Fibroblast of the conjunctiva (primary cell): ENCODE results near the gene ENPP6.
"Not testable (repeated sequence)": the region's sequence is repeated elsewhere in the genome, so short reads cannot be mapped to it uniquely, and the experiment has no call there.

Experiments
- DNase-seq: peaks from one replicate; pipeline ENCODE4 v3.0.0-alpha.2; 2010; ENCODE audit warnings: low read depth

The ENPP6 gene

DNA sequence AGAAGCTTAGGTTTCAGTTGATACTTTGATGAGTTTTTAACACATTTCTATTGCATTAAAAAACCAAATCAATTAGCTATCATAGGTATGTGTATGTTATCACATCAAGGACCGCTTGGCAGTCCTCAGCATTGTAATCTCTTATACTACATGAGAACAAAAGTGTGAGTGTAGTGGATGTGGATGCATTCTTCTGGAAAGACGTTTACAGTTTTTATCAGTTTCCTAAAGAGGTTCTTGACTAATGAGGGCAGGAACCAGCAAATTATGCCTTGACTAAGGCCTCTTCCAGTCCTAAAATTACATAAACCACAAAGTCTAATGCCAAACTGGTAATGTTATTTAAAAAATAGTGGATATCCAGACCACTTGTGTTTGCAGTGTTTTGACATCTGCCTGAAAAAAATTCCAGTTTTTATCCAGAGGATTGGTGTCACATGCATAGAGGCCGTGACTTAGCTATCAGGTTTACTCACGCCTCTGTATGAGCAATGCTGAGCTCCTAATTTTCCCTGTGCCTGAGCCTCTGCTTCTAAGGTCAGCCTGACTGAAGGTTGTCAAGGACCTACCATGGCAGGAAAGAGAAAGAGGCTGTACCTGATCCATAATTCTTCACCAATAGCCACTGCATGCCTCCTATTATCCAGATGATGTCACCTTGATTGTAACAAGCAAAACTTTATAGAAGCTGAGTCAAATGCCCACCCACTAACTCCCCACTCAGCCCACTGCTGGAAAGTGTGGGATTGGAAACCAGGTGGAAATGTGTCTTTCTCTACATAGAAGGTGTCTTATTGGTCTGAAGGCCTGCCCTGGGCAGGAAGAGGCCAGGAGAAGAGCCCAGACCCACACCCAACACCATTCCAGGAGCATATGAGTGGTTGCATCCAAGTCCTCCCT lies 68.7 kb downstream of the ENPP6 start:
- no peak for DNase-seq

DNA sequence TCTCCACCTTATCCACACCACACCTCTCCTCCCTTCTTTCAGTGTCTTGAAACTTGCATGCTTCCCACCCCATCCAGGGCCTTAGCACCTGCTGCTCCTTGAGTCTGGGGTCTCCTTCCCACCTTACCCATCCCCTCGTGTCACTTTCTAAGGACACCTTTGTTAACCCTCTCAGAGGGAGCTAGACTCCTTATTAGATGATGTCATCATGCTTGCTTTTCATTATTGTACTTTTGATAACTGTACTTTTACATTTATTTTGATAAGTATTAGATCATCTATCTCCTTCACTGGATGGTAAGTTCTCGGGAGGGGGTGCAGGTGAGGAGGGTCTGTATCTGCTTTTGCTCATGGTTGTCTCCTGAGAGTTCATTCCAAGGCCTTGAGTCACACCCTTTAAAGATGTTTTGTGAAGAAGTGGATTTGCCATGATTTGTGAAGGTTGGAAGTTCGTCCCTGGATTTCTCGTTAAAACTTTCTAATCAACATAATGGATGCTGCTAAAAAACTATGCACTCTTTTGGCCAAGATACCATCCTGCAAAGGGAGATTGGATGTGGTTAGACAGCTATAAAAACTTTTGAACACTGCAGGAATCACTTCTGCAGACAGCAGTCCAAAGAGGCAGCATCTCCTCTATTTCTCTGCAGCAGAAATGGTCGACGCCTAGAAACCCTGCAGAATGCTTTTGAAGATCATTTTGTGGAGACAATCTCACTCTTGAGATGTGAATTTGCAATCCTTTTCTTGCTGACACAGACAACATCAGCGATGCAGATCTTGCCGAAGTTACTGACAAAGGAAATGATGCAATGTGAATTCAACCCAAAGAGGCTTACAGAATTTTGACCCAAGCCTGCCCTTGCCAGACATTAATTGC lies 69.6 kb downstream of the ENPP6 start:
- DNase-seq, result no peak

DNA sequence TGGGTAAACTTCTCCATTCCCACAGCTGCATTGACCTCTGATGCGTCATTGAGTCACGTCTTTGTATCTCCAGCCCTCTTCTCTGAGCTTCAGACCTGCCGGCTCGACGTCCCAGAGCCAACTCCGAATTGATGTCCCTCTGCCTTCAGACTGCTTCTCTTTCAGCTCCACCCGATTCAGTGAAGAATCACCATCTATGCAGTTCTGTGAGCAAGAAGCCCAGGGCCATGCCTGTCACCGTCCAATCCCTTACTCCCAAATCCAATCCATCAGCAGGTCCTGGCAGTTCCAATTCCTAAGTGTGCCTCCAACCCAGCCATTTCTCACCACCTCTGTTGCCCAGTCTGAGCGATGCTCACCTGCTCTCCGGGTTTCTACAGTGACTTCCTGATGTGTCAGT lies 70.7 kb downstream of the ENPP6 start:
- DNase-seq, result no peak

DNA sequence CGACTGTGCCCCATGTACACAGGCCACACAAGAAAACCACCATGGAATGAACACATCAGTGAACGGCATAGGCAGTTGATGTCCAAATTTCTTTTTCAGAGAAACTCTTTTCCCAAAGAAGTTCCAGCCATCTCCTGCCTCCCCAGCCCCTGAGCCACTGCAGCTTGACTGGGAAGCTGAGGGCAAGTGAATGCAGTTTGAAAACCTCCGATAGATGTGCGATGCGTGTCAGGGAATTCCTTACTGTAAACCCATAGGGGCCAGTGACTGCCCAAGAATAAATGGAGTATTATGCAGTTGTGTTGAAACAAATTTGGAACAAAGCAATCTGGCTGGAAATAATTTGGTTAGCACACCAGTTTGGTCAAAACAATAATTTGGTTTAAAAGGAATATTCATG lies 72.1 kb downstream of the ENPP6 start:
- no peak for DNase-seq

DNA sequence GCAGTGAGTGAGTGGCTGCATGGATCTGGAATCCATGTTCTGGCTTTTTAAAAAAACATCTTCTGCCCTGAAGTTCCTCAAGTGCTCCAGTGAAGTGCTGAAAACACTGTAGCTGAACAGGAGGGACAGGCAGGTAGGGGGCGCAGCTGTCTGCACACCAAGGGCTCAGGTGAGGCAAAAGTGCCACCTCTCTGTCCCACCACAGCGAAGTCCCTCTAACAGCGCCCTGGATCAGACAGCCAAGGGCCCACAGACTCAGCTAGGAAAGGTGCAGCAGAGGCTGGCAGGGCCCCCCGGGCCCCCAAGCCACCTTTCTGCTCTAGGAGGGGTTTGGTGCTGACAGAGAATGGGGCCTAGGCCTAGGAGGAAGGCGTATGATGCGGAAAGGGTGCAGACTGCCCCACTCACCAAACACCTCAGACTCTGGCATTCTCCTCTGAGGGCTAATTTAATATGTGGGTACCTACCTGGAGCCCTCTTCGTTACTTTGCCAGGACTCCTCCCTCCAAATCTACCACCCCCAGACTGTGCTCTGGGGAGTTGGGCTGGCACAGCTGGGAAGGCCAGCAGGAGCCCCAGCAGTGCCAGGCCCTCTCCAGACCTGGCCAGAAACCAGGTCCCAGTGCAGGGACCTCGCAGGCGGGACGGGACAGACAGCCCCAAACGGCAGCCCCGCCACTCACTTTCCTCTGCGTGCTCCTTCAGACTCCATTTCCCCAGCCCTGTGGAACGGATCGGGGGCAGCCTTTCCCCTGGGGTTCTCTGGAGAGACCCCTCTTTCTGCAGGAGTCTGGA lies 73.7 kb downstream of the ENPP6 start:
- DNase-seq, result no peak

DNA sequence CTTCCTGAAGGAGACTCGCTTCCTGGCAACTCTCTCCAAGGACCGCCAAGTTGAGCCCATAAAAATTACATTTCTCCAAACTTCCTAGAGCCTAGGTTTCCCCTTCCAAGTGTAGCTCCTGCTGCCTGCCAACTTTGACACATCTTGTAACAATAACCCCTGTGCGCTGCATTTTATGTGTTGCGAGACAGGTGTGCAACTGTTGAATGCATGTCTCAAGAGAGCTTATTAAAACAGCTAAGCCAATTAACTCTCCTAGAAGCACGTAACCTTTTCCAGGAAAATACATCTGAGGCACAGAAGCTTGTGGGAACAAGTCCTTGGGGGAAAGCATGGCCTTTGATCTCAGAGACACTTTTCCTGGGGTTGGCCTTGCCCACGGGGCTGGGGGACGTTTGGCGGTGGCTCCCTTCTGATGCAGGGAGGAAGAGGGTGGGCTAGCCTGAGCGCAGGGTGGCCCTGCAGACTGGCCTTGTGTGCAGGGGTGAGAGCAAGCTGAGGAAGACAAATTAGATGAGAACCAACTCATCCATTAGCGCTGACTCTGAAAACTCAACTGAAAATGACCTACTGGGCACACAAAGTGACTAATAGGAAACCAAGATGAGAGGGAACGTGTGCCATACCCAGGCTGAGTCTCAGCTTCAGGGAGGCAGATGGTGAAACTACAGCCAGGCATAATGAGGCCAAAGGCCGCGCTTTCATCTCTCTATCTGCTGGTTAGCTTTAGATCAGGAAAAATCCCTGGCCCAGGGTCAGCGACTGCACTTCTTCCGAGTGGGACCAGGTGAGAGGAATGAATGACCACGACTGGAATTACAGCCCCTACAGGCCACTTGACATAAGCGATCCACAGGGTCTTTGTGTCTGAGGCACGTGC lies 75.3 kb downstream of the ENPP6 start:
- DNase-seq, result no peak

DNA sequence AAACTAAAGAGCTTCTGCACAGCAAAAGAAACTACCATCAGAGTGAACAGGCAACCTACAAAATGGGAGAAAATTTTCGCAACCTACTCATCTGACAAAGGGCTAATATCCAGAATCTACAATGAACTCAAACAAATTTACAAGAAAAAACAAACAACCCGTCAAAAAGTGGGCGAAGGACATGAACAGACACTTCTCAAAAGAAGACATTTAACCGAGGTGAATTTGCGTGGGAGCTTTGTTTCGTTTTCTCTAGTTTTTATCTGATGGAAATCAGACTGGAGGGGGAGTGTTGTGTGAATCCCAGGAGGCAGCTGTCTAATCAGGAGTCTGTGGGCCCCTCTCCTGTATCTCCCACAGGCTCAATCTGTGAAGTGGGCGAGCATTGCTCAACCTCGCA lies 76.8 kb downstream of the ENPP6 start:
- DNase-seq, result not testable (repeated sequence)

DNA sequence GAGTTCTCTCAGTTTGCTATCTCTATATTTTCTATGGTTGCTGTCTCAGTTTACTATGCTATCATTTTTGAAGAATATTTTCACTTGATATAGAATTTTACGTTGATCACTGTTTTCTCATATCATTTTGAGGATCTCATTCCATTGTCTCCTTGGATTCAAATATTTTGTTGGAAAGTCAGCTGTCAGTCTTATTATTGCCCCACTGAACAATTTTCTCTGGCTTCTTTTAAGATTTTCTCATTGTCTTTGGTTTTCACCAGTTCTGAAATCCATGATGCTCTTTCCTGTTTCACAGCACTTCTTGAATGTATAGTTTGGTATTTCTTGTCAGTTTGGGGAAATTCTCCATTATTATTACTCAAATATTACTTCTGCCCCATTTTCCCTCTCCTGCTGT lies 81.1 kb downstream of the ENPP6 start:
- no peak for DNase-seq

DNA sequence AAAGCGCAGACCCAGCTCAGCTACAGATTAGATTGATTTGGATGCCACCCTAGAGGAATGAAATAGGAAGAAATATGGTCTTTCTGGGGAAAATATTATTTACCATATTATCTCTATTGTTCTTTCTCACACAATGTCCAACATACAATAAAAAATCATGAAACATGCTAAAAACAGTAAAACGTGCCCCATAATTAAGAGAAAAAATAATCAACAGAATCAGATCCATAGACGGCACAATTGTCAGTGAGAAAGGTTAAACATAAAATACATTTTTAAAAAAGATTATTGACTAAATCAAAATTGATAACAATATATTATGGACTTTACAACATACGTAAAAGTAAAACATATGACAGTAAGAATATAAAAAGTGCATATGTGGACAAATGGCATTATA lies 90.9 kb downstream of the ENPP6 start:
- no peak for DNase-seq

DNA sequence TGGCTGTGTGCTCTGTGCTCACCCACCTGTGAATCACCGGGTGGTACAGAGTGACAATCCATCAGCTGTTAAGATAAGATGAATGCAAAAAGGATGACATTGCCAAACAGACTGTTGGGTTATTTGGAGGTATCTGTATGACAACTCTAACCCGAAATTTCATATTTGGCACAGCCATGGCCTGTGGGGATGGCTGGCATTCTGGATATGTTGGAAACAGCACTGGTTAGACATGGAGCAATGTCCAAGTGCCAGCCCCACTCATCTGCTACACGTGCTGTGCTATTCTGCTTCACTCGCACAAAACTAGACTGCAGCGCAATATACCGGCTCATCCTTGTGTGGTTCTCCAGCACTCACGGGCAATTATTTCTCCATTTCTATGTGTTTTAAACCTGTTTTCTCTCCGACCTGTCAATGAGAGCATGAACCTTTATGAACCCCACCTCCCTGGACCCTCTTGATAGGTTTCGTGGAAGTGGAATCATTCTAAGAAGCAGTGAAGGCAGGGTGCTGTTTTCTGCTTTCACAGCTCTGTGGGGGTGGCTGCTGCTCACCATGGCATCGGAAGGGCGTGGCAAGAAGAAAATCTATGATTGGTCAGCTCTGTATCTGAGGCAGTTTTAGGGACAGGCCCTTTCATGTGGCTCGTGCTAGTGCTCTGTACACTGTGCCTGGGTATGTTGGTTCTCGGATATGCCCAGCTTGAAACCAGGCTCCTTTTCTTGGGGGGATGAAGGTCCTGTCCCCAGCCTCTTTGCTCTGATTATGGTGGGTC lies 94.9 kb downstream of the ENPP6 start:
- DNase-seq, result no peak

DNA sequence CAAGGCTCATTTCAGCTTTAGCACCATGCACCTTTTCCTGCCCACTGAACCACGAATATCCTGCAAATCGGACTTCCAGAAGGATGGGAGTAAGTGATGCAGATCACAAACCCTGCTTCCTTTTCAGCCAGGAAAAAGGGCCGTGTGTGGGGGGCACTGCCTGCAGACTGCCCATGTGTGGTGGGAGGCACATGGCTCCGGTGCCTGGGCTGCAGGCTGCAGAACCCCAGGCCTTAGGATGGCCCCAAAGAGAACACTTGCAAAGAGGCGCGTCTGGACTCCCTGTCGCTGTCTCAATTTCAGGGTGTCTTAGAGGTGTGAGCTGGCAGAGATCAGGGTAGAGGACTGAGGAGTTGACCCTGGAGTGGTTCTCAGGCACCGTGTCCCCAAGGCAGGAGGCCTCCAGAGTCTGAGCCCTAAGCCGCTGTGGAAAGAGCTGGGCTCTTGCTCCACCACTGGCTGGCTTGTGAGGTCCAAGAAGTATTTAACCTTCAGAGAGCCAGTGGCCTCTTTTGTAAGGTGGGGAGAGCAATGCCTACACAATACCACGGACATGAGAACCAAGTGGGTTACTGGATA lies 97.0 kb downstream of the ENPP6 start:
- DNase-seq, result no peak

DNA sequence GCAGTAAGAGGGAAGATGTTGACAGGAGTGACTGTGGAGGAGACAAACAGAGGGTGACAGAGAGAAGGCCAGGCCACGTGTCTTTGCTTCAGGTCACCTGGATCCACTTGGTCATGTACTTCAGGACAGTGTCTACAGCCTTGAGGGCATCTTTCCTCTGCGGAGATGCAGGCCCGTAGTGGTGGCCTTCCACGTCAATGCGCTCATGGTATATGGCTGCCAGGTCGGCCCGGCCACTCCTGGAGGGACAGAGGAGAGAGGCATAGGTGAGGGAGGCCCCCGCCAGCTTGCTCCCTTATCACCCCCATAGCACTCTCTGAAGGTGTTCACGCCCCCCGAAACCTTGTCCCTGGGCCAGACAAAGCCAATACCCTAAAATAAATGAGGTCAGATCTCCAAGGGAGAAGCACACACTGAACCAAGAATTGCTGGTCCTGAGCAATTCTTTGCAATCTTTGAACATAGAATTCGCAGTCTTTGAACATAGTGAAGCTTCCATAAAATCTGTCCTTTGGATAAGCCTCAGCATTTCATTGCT lies 99.9 kb downstream of the ENPP6 start:
- DNase-seq, result no peak

DNA sequence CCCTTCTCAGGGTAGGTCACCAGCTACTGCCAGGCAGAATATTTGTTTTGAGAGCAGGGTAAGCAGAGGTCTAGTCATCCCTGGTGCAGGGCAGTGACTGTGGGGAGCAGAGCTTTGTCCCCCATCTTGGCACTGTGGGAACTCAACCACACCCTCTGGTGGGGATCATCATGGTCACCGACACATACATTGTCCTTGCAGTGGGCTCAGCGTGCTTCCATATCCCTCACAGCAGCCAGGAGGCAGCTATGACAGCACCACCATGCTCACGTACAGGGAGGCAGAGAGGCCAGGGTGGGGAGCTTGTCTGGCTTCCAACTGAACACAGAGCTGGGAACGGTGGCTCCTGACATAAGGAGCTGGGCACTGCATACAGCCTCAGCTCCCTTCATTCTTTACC lies 102.3 kb downstream of the ENPP6 start:
- DNase-seq, result no peak

DNA sequence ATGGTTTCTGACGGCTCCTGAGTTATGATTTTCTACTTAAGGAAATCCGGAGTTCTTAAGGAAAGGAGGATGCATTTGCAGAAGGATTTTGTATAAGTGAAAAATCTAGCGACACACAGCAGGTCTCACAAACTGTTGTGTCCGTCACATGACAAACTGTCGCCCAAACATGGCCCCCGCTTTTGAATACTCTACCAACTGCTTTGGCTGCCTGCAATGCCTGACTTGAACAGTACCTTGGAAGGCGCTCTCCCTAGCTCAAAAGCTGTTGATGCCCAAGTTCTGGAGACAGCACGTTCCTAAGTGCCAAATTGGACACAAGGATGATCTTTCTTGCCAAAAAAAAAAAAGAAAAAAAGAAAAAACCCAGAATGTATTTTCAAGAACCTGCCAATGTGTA lies 103.2 kb downstream of the ENPP6 start:
- no peak for DNase-seq

DNA sequence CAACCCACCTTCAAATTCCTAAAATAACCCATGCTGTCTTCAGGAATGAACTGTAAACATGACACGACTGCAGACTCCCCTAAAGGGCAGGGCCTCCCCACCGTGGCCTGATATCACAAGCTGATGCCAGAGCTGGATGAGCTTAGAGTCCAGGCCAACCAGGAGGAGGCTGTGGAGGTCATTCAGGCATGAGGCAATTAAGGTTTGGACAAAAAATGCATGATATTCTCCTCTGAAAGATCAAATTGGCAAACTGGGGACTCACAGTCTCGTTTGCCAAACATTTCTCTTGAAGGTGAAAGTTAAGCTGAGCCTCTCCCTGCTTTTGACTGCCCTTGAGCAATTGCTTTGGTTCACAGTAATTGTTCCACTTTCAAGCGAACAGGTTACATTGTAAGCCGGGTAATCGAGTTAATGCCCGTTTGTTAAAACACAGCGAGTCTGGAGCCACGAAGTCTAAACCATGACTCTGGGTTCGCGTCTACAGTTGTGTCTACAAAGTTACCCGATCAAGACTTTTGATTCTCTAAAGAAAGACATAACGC lies 105.6 kb downstream of the ENPP6 start:
- no peak for DNase-seq

DNA sequence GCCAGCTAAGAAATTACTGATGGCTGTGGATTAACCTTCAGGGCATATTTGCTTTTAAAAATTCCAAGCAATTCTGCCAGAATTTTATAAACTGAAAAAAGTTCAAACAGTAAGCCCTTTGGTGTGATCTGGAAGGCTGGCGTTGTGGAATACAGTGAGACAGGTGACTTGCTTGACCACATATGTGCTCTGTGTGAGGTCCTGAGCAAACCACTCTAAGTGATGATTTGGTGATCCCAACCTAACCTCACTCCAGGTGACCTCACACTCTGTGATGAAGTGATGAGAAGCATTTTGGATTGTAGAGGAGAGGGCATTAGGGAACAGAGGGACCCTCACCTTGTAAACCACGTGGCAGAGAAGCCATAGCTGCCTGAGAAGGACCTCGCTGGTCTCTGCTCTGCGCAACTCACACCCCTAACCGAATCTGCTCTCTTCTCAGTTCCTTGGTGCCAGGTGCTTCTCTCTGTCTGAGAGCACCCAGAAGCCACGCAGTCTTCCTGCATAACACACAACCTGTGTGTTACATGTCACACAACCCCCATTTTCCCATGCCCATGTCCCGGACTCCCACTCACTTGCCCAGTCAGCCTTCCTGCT lies 106.3 kb downstream of the ENPP6 start:
- DNase-seq, result no peak

DNA sequence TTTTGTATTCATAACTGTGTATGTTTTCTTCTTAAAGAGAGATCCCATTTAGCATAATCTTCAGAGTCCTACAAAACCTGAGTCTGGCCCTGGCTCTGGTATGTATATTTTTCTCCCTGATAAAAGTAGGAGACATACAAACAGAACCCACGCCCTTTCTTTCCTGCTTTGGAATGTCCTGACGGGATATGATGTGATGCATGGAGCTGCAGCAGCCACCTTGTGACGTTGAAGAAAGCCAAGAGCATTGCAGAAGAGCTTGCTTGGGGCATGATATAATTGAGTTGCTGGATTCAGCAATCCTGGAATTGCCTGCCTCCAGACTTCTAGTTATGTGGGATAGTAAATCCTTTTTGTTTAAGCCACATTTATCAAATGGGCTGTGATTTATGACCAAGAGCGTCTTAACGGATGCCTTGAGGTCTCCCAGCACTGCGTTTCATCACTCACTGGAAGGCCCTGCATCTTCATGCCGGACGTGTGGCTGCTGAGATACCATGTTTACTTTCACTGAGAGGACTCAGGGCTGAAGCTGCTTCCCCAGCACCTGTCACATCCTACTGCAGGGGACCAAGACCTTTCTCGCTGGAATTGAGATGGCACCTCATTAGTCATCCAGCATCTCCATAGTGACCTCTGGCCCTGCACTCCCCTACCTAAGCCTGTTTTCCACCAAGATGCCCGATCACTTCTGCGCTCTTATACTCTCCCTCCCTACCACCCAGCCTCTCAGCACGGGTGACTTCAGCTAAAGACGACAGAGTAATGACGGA lies 107.0 kb downstream of the ENPP6 start:
- DNase-seq, result no peak

DNA sequence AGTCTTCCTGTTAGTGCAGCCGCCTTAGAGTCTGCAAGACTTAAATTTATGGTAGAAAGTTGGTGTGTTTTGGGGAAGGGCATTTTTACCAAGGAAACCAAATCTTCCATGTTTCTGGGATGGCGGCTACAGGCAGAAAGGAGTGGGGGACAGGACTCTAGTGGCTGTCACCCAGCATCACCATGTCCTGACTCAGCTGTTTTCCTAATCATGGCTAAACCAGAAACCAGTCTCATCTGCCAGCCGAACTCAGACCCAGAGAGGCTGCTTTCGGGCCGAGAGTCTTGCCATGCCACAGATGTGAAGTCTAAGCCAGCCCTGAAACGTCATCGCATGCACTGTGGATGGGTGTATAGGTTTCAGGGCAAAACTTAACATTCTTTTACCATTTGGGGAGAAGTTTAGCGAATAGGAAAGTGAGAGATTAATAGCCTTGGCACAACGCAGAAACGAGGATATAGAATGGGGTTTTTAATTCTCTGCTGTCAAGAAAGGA lies 109.6 kb downstream of the ENPP6 start:
- DNase-seq, result no peak
